T-helper 1 cell (primary cell): ENCODE data around the gene NPAS3.

Experiments
- DNase-seq, 5 donors: peaks; one replicate each; pipeline ENCODE4 v3.0.0-alpha.2; 2012 to 2020

Gene NPAS3

DNA sequence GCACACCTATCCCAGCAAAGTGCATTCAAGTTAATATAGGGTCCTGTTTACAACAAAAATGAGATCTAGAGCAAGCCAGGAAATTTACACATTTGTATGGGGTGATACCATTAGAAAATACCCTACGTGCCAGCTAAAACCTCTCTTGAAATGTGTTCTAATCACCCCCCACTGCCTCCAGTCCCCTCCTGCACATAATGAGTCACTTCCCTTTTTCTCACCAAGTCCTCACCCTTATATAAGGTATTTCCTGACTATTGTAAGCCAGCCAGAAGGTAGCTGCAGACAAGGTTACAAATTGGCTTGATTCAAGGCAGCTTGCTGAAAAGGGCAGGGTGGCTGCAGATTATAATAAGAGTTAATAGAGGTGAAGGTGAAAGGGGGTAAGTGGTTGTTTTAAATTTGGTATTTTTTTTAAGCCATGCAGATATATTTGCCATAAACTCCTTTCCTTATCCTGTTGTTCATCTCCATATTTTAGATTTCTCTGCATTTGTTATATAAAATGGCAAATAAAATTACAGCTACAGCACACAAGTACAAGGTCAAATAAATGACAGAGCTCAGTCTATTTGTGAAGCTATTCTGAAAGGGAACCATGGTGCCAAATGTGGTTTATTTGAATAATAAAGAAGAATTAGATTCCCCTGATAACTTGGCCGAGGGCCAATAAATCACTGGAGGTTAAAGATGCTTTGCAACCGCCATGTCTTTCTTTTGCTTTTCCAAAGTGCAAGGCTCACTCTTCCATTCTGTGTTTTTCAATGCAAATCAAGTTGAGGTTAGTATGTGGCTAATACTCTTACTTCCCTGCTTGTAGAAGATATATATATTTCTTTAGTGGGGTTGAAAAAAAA is 626.3 kb downstream of the NPAS3 start:
- DNase-seq: peak in 1 of 5 donors; percentile 2

GRCh38 chr14:33566082-33566481 is 627.4 kb downstream of the NPAS3 start:
- no peak for DNase-seq

- DNase-seq: no peak
Observed at GRCh38 chr14:33567023-33567728, 628.5 kb downstream of the NPAS3 start.

GRCh38 chr14:33567731-33568130 is 629.1 kb downstream of the NPAS3 start:
- no peak for DNase-seq

- DNase-seq: no peak
Observed at GRCh38 chr14:33568935-33569579, 630.4 kb downstream of the NPAS3 start.

DNA sequence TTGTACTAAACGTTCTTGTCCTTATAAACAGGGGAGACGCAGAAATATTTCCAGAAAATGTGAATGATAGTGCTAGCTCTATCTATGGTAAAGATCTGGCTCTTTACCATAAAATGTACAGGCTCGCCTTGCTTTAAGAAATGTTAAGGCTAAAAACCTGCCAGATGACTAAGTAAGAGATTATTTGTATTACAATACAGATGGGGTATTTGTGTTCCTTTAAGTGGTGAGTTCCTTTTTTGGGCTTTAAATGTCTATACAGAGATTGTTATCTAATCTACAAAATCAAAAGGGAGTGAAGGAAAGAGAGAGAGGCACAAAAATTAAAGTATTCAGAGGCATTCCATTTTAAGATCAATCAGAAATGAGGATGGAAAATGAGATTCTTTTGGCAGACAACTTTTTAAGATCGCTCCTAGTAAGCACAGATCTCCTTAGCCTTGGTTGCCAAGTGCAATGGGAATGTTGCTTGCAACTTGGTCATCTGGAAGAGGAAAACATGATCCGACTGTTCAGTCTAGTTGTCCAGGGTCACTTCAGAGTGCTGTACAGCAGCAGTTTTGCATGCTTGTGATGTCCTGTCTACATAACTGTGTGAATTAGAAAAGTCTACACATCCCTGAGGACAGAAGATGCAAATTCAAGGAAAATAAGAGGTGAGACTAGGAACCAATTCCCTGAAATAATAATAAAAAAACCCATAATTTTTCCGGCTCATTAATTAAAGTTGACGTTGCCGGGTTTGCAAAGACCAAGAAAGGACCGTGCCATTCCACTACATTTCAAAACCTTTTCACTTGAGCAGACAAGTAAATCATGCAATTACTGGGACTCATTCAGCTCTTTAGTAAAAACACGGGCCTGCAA is 631.4 kb downstream of the NPAS3 start:
- no peak for DNase-seq

DNA sequence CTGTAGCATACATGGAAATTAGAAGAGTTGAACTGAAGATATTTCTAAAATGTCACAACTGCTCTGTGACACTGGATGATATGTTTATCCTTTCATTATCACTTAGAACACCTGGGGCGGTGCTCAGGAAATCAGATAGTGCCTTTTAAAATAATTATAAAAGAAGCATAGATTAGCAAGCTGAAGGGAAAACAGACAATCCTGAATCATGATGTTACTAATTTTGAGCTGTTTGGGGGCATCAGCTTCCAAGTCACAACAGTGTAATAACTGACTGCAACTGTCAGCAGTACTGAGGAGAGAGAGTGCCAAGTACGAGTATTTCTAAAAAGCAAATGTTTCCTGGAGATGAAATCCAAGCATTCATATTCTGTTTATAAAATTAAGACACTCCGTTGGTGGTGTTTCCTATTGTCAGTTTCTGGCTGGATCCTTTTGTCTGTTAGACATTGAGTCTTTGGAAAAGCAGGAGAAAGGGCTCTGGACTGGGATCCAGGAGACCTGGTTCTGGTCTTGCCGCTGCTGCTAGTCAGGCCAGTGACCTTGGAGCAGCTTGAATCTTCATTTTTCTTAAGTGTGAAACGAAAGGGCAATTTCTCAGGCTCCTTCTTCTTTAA is 632.1 kb downstream of the NPAS3 start:
- no peak for DNase-seq

DNA sequence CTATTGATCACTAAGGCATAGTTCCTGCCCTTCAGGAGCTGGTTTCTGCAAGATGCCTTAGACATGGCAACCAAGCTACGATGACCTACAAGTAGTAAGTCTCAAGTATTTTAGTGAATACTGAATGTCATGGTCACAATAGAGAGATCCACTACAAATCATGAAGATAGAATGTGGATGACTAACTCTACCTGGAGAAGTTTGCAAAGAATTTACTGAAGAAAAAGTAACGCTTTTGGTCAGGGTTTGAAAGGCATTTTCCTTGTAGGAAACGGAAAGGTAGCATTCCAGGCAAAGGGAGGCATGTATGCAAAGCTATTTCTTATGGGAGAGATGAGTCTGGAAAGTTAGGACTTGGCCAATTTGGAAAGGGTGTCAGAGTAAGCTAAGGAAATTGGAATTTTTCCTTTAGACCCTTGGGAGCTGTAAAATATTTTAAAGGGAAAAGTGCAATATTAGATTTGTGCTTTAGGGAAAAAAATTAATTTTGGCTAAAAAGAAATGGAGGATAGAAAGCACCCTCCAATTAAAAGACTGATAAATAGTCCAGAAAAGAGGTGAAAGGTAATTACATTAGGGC is 634.7 kb downstream of the NPAS3 start:
- no peak for DNase-seq

GRCh38 chr14:33576014-33576413 is 637.3 kb downstream of the NPAS3 start:
- no peak for DNase-seq

DNA sequence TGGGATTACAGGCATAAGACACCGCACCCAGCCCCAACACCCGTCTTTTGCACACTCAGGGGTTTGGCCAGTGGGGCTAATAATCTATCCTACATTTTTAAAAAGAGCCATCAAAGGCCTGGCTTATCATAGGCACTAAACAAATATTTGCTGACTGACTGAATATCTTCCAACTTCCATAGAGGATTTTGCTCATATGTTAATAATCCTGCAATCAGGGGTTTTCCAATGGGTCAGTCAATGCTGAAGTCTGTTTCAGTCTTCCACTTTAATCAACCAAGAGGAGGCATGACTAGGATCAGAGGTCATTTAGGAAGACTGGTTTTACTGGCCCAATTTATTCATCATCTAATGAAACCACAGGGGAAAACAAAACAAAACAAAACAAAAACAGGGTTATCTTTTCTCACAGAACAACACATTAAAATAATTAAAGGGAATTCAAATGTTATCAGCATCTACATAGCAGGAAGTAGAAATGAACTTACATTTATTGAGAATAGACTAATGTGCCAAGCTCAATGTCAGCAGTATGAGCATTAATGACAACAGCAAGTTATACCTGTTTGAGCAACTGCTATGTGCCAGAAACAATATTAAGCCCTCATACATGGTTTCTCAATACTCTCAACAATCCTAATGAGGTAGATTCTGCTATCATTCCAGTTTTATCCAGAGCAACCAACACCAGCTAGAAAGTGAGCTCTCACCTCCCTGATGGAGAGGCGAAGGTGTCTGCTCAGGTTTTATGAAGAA is 640.0 kb downstream of the NPAS3 start:
- no peak for DNase-seq

- DNase-seq: no peak
Observed at GRCh38 chr14:33580231-33580749, 641.6 kb downstream of the NPAS3 start.

- DNase-seq: no peak
Observed at GRCh38 chr14:33580841-33581240, 642.2 kb downstream of the NPAS3 start.

DNA sequence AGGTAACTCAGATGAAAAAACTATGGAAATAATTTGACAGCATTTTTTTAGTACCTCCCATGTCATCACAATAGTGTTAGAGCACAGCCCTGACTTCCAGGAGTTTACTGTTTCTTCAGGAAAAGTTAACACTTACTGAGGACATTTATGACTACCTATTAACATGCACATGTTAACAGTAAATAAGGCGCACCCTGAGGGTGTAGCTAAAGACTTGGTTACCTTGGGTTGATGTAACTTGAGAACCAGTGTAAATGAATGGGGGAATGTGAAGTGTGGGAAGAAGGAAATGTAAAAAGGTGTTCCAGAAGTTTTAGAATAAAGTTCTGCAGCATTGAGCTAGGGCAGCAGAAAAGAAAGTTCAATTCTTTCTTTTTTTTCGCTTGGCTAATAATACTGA is 646.0 kb downstream of the NPAS3 start:
- no peak for DNase-seq

DNA sequence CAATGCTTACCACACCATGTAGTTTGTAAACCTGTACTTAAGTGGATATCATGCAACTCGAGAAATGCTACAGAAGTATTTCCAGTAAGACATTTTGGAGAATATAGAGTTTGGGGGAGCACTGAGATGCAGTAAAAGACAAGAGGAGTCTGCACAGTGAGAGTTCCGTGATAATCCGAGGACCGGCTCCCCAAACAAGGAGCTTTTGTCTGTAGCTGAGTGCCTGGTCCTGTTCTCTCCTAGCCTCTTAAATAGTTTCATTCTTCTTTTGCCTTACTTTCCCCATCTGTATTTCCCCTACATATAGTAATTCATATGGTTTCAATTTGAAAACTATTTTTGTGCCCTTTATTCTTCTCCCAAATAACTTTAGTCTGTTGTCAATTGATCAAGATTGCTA is 648.1 kb downstream of the NPAS3 start:
- no peak for DNase-seq

- DNase-seq: no peak
Observed at GRCh38 chr14:33587791-33588190, 649.1 kb downstream of the NPAS3 start.

DNA sequence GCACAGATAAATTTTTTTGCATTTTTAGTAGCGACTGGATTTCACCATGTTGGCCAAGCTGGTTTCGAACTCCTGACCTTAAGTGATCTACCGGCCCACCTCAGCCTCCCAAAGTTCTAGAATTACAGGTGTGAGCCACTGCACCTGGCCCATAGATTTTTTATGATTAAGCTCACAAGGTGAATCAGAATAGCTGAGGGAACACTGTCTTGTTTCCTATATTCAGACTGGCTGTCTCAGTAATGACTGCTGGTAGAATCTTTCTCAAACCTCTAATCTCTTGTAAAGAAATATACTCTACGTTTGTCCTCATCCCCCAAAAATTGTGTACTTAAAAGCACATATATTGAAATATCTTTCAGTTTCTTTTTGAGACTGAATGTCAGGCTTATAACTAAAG is 650.1 kb downstream of the NPAS3 start:
- no peak for DNase-seq

DNA sequence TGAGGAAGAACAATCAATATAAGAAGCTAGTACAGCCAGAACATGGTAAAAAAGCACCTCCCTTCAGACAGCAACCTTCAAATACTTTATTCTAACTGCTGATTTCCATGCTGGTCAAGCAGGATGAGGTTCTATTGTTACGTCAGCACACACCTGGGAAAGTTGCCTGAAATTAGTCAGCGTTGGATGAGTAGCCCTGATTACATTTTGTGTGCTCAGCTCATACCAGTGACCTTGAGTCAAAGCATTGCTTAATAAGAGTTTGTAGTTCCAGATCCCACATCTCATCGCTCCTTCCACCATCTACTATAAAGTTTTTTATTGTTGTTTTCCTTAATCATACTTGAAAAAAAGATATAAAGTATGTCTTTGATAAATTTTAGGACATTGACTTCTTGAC is 650.7 kb downstream of the NPAS3 start:
- no peak for DNase-seq

DNA sequence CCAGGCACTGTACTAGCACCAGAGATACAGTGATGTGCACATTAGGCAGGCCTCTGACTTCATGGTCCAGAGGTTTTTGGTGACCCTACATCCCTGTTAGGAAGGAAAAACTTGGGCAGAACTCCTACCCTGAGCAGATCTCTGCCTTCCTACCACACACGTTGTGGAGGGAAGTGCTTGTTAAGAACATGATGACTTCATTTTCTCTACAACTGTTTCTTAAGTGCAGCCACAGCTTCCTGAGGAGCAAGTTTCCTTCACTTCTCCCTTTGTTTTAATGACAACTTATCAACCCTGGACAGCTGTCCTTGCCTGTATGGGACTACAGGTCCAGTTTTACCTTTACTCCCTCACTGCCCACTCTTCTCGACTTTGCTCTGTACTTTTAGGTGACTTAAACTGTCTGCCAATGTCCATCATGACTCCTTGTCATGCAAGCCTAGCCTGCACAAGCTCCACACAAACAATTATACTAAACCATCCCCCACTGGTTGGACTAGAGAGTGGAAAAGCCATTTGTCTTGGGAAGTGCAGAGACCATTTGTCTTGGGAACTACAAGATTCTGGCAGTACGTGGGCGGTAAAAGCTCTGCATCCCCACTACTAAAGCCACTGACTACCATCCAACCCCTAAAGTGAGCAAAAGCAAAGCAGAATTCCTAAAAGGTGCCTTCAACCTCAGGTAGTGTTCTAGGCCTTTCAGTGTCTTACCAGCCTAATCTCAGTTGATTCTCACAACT is 652.4 kb downstream of the NPAS3 start:
- no peak for DNase-seq

GRCh38 chr14:33592297-33592696 is 653.6 kb downstream of the NPAS3 start:
- DNase-seq: no peak
